Psoas muscle (tissue), 8 donors: ENCODE measurements around the gene RHEX. TPM values are rescaled to one million over a fixed set of nuclear protein-coding genes. Genes with fewer than 3 reads are reported as not detected.

Experiments
- ATAC-seq, 4 donors: fragments of 200-7000 bp; cut with Tn5 transposase; one replicate each; pipeline ENCODE4 v1.9.1; 2020; ENCODE audit warnings: moderate library complexity in 3 of 4, mild to moderate bottlenecking in 2 of 4
- DNase-seq, 2 donors: peaks; one replicate each; pipeline ENCODE4 v3.0.0-alpha.2; 2020
- H3K27ac ChIP-seq: fragments of 200-600 bp; one replicate; pipeline ENCODE4 v1.8.0; 2022
- H3K27me3 ChIP-seq, 3 donors: fragments of 200-600 bp in 1 of 3; one replicate each; pipeline versions ENCODE4 v1.6.1 to v1.8.0; 2013 to 2022; ENCODE audit warnings: low read length in 2 of 3, mild to moderate bottlenecking in 2 of 3, moderate library complexity in 1 of 3; ENCODE audit not compliant: insufficient read depth in 3 of 3
- H3K36me3 ChIP-seq, 2 donors: fragments of 200-600 bp in 1 of 2; one replicate each; pipeline versions ENCODE4 v1.6.1 to v1.8.0; 2013 to 2022; ENCODE audit warnings: low read depth in 1 of 2, mild to moderate bottlenecking in 1 of 2, moderate library complexity in 1 of 2; ENCODE audit not compliant: insufficient read depth in 1 of 2
- H3K4me1 ChIP-seq: fragments of 200-600 bp; one replicate; pipeline ENCODE4 v1.8.0; 2022
- H3K4me3 ChIP-seq: fragments of 200-600 bp; one replicate; pipeline ENCODE4 v1.8.0; 2022; ENCODE audit warnings: mild to moderate bottlenecking
- H3K9me3 ChIP-seq: fragments of 200-600 bp; one replicate; pipeline ENCODE4 v1.8.0; 2022
- WGBS, 3 donors: extraction: QIAGEN DNeasy Blood & Tissue Kit; methylation state at CpG; one replicate each; pipeline versions ENCODE4 v1.1.6 to v1.1.7; 2013; 5-methylcytosine and 5-hydroxymethylcytosine counted together
- intact Hi-C, 2 donors: fragments of 100-400 bp; cut with DNase I; formaldehyde crosslinking; loops; one replicate each; pipeline versions ENCODE4 v1.11.0 to v1.14.2; 2022
- polyA plus RNA-seq, 3 donors: library from polyadenylated mRNA; stranded (reverse); fragments of 200-250 nt; gene quantifications; one replicate each; pipeline ENCODE4 v1.2.3, GENCODE V29; 2013
- total RNA-seq, 4 donors: library from RNA; stranded (reverse); fragmentation: NEBNext Ultra II Directional in 2 of 4; extraction: Animal tissue kit (Norgen Biotek cat#: 25700) in 2 of 4; gene quantifications; one replicate each; pipeline versions ENCODE4 v1.2.1 to v1.2.4, GENCODE V29; 2021 to 2023
- TF ChIP-seq, protein P1 (sequence below): fragments of 200-600 bp; IDR thresholded peaks from one replicate; pipeline ENCODE4 v1.8.0; 2022; ENCODE audit warnings: antibody characterized with exemption
- donor health status: healthy with polysubstance abuse.
- donor health status: DM: no; HTN: no; CAD: no; lungs with moderate emphysema.
- donor health status: Bipolar disorder and iron deficiency.
- donor health status: healthy.
- donor health status: DM: yes; HTN: yes; CAD: no.
- donor health status: DM: no; HTN: no; CAD: no.
- donor health status: DM: no; HTN: no; CAD: no.
- donor health status: DM: yes; HTN: yes; CAD: no.

The RHEX gene
- total and polyA plus RNA-seq, 7 donors, result 0.13 to 0.95 (median 0.40) TPM; not detected in 1

GRCh38 chr1:206101351-206102045 lies 48.5 kb downstream of the RHEX start:
- WGBS, 3 donors, result 78 to 84% (median 83%) methylated on average over 6 of the region's 6 CpGs
- no peaks in the 10 kb centered on the region for H3K36me3 ChIP-seq
- no peaks in the 10 kb centered on the region for H3K4me1 ChIP-seq
- no peak overlapping the region for H3K27ac ChIP-seq
- TF ChIP-seq, protein P1, sequence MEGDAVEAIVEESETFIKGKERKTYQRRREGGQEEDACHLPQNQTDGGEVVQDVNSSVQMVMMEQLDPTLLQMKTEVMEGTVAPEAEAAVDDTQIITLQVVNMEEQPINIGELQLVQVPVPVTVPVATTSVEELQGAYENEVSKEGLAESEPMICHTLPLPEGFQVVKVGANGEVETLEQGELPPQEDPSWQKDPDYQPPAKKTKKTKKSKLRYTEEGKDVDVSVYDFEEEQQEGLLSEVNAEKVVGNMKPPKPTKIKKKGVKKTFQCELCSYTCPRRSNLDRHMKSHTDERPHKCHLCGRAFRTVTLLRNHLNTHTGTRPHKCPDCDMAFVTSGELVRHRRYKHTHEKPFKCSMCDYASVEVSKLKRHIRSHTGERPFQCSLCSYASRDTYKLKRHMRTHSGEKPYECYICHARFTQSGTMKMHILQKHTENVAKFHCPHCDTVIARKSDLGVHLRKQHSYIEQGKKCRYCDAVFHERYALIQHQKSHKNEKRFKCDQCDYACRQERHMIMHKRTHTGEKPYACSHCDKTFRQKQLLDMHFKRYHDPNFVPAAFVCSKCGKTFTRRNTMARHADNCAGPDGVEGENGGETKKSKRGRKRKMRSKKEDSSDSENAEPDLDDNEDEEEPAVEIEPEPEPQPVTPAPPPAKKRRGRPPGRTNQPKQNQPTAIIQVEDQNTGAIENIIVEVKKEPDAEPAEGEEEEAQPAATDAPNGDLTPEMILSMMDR, result no peak
- no peak overlapping the region for H3K4me3 ChIP-seq
- H3K27me3 ChIP-seq, result no peaks in the 10 kb centered on the region
- intact Hi-C loops, result no loop called here
- ATAC-seq, result no peak
- H3K9me3 ChIP-seq, result no peaks in the 10 kb centered on the region
- DNase-seq, result no peak

- H3K9me3 ChIP-seq, result no peaks in the 10 kb centered on the region
- no peak overlapping the region for H3K4me3 ChIP-seq
- intact Hi-C loops, result no loop called here
- H3K27me3 ChIP-seq, result no peaks in the 10 kb centered on the region
- H3K4me1 ChIP-seq, result no peaks in the 10 kb centered on the region
- DNase-seq (no peak), ATAC-seq (no peak)
- H3K36me3 ChIP-seq, result no peaks in the 10 kb centered on the region
- H3K27ac ChIP-seq, result no peak overlapping the region
- TF ChIP-seq, protein P1, result no peak
These were observed 49.4 kb downstream of the RHEX start for GRCh38 chr1:206102292-206102936.

GRCh38 chr1:206103979-206104378 lies 51.0 kb downstream of the RHEX start:
- DNase-seq (no peak), ATAC-seq (no peak)
- Histone ChIP-seq H3K27me3 (no peaks in the 10 kb centered on the region), H3K36me3 (no peaks in the 10 kb centered on the region), H3K9me3 (no peaks in the 10 kb centered on the region), H3K4me1 (no peaks in the 10 kb centered on the region), H3K27ac (no peak overlapping the region), H3K4me3 (no peak overlapping the region)
- intact Hi-C loops, result no loop called here
- TF ChIP-seq, protein P1, result no peak
- 90 to 92% (median 92%) methylated on average over 10 of the region's 10 CpGs for WGBS, 3 donors

GRCh38 chr1:206105464-206105995 lies 52.6 kb downstream of the RHEX start:
- Histone ChIP-seq H3K27me3 (no peaks in the 10 kb centered on the region), H3K4me1 (no peaks in the 10 kb centered on the region), H3K27ac (no peak overlapping the region), H3K4me3 (no peak overlapping the region), H3K36me3 (no peaks in the 10 kb centered on the region), H3K9me3 (no peaks in the 10 kb centered on the region)
- no peak for ATAC-seq
- no peak for DNase-seq
- WGBS, 3 donors, result 53 to 65% (median 55%) methylated on average over 4 of the region's 4 CpGs
- intact Hi-C loops, result loop anchor here (5.0 kb wide), 4 partner anchors 73 to 313 kb away; no protein-coding TSS in a partner anchor
- TF ChIP-seq, protein P1, result no peak
